GM23248 (cell line): Measurements from ENCODE around the gene NOTO. TPM values are rescaled to one million over a fixed set of nuclear protein-coding genes. Genes with fewer than 3 reads are reported as not detected.

Experiments used
- DNase-seq: peaks from one replicate; pipeline ENCODE4 v3.0.0-alpha.2; 2015
- H2AFZ ChIP-seq: fragments of 200-600 bp; sonication (generic); 2 replicates; pipeline ENCODE4 v1.6.1; 2016; ENCODE audit warnings: antibody characterized with exemption
- H3F3A ChIP-seq: fragments of 200-600 bp; sonication (generic); 2 replicates; pipeline ENCODE4 v1.6.1; 2016; ENCODE audit warnings: mild to moderate bottlenecking, antibody characterized with exemption, mixed run types; ENCODE audit not compliant: insufficient read depth
- H3K27ac ChIP-seq: fragments of 200-600 bp; sonication (generic); 2 replicates; pipeline ENCODE4 v1.5.1; 2016; ENCODE audit warnings: mild to moderate bottlenecking
- H3K27me3 ChIP-seq: fragments of 200-600 bp; sonication (generic); replicated peaks from 2 replicates; pipeline ENCODE4 v1.6.1; 2016; ENCODE audit warnings: mild to moderate bottlenecking; ENCODE audit not compliant: insufficient read depth
- H3K36me3 ChIP-seq: fragments of 200-600 bp; sonication (generic); 2 replicates; pipeline ENCODE4 v1.6.1; 2016; ENCODE audit warnings: low read depth, mild to moderate bottlenecking
- H3K4me1 ChIP-seq: fragments of 200-600 bp; sonication (generic); 2 replicates; pipeline ENCODE4 v1.6.1; 2016; ENCODE audit warnings: mild to moderate bottlenecking; ENCODE audit not compliant: insufficient read depth
- H3K4me2 ChIP-seq: fragments of 200-600 bp; sonication (generic); one replicate; pipeline ENCODE4 v1.6.1; 2016; ENCODE audit warnings: mild to moderate bottlenecking; ENCODE audit not compliant: unreplicated experiment
- H3K4me3 ChIP-seq: fragments of 200-600 bp; sonication (generic); 2 replicates; pipeline ENCODE4 v1.5.1; 2016; ENCODE audit warnings: mild to moderate bottlenecking
- H3K79me2 ChIP-seq: fragments of 200-600 bp; sonication (generic); 2 replicates; pipeline ENCODE4 v1.6.1; 2016; ENCODE audit warnings: mild to moderate bottlenecking; ENCODE audit not compliant: insufficient read depth
- H3K9ac ChIP-seq: fragments of 200-600 bp; sonication (generic); 2 replicates; pipeline ENCODE4 v1.6.1; 2016; ENCODE audit warnings: mild to moderate bottlenecking
- H3K9me2 ChIP-seq: fragments of 200-600 bp; sonication (generic); 2 replicates; pipeline ENCODE4 v1.6.1; 2016; ENCODE audit warnings: mixed run types, mild to moderate bottlenecking, moderate library complexity; ENCODE audit not compliant: insufficient read depth
- H3K9me3 ChIP-seq: fragments of 200-600 bp; sonication (generic); one replicate; pipeline ENCODE4 v1.6.1; 2017; ENCODE audit warnings: low read depth
- H4K20me1 ChIP-seq: fragments of 200-600 bp; sonication (generic); 2 replicates; pipeline ENCODE4 v1.6.0; 2016; ENCODE audit not compliant: insufficient read depth
- EZH2 ChIP-seq: fragments of 200-600 bp; sonication (generic); IDR thresholded peaks from 2 replicates; pipeline ENCODE4 v1.6.1; 2018; ENCODE audit warnings: antibody characterized with exemption, mild to moderate bottlenecking; ENCODE audit not compliant: insufficient read depth, poor library complexity, severe bottlenecking
- EZH2phosphoT487 ChIP-seq: fragments of 200-600 bp; sonication (generic); IDR thresholded peaks from 2 replicates; pipeline ENCODE4 v1.6.1; 2018; ENCODE audit warnings: antibody characterized with exemption, moderate library complexity, mild to moderate bottlenecking, low read depth; ENCODE audit not compliant: insufficient read depth
- WGBS, 2 experiments: methylation state at CpG; one replicate each; pipeline ENCODE4 v1.1.6; 2015 to 2017; ENCODE audit warnings: low lambda C conversion rate in 2 of 2, low coverage in 1 of 2; ENCODE audit errors: missing lambda C conversion rate in 2 of 2; 5-methylcytosine and 5-hydroxymethylcytosine counted together
- in situ Hi-C: fragments of 300-500 bp; cut with MboI; formaldehyde crosslinking; loops from 2 replicates; pipeline ENCODE4 v1.15.0; 2020
- polyA plus RNA-seq: library from polyadenylated mRNA; unstranded; fragments of >200 nt; fragmentation: Nextera tagmentation; extraction: Ambion mirVana; gene quantifications from 2 replicates; pipeline ENCODE4 v1.2.1, GENCODE V29; 2016
- total RNA-seq: library from RNA; depleted of rRNA; stranded (reverse); fragments of >200 nt; shearing (Covaris generic); gene quantifications from 2 replicates; pipeline ENCODE4 v1.2.3, GENCODE V29; 2014

The NOTO gene
- total and polyA plus RNA-seq, 2 experiments from 2014 or later = not detected

DNA sequence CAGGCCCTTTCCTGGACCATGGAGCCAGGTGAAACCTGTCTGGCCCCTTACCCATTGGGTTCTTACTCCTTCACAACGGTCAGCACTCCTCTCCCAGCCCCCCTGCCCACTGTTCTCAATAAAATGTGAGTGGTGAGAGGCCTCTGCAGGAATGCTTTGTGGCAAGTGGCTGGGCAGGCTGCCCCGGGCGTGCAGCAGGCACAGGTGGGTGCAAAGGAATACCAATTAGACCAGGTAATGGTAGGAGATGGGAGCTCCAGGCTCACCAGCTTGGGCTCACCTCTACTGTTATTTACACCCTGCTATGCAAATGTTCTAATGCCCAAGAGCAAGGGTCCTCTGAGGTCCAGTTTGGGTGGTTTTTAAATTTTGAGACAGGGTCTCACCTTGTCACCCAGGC, 24.7 kb downstream of the NOTO start:
- Histone ChIP-seq H3K4me1 (no peaks in the 10 kb centered on the region), H3K27ac (no peak overlapping the region), H3K4me3 (no peak overlapping the region), H3K36me3 (no peaks in the 10 kb centered on the region; the same call in 1 of the 2 replicates), H3K27me3 (no peaks in the 10 kb centered on the region), H3K9me2 (no peaks in the 10 kb centered on the region), H3K79me2 (no peaks in the 10 kb centered on the region), H3K9ac (no peak overlapping the region), H3K9me3 (no peaks in the 10 kb centered on the region), H3K4me2 (no peak overlapping the region), H4K20me1 (no peaks in the 10 kb centered on the region), H3F3A (no peaks in the 10 kb centered on the region), H2AFZ (no peak overlapping the region)
- no peak for DNase-seq
- TF ChIP-seq EZH2phosphoT487 (no peak), EZH2 (no peak)
- WGBS, 2 experiments = 61 to 70% methylated on average over 3 of the region's 3 CpGs
- in situ Hi-C loops = no loop called here

GRCh38 chr2:73228631-73229030, 26.3 kb downstream of the NOTO start:
- Histone ChIP-seq H3K9me2 (no peaks in the 10 kb centered on the region), H3K4me1 (peaks cover 4% of the 10 kb centered on the region; the same call in 1 of the 2 replicates), H3K36me3 (no peaks in the 10 kb centered on the region), H3F3A (no peaks in the 10 kb centered on the region), H3K4me3 (no peak overlapping the region), H2AFZ (no peak overlapping the region), H3K4me2 (no peak overlapping the region), H3K9me3 (no peaks in the 10 kb centered on the region), H3K27ac (no peak overlapping the region), H3K9ac (no peak overlapping the region), H4K20me1 (no peaks in the 10 kb centered on the region), H3K79me2 (peaks cover 5% of the 10 kb centered on the region), H3K27me3 (no peaks in the 10 kb centered on the region)
- in situ Hi-C loops = no loop called here
- TF ChIP-seq EZH2 = no peak
- TF ChIP-seq EZH2phosphoT487 = no peak
- DNase-seq = no peak
- 65 to 72% methylated on average over 14 of the region's 14 CpGs for WGBS, 2 experiments

- peak overlapping the region; percentile 91 for H2AFZ ChIP-seq
- H3F3A ChIP-seq = 0 out of 2 replicates have a peak, but pooled peaks cover 7% of the 10 kb centered on the region
- peak overlapping the region; percentile 95 for H3K4me2 ChIP-seq
- no peaks in the 10 kb centered on the region for H3K36me3 ChIP-seq
- DNase-seq = peak; percentile 32
- H3K79me2 ChIP-seq = peaks cover 39% of the 10 kb centered on the region
- H3K9ac ChIP-seq = peak overlapping the region; percentile 86
- peak overlapping the region; percentile 95 for H3K4me3 ChIP-seq
- in situ Hi-C loops = no loop called here
- peak overlapping the region; percentile 34 for H3K27ac ChIP-seq
- WGBS, 2 experiments = 1 to 2% methylated on average over 27 to 32 of the region's 37 CpGs
- TF ChIP-seq EZH2 = no peak
- TF ChIP-seq EZH2phosphoT487 = no peak
- H3K27me3 ChIP-seq = no peaks in the 10 kb centered on the region
- H3K9me2 ChIP-seq = no peaks in the 10 kb centered on the region
- H4K20me1 ChIP-seq = peaks cover 13% of the 10 kb centered on the region; the same call in 1 of the 2 replicates
- H3K9me3 ChIP-seq = no peaks in the 10 kb centered on the region
- H3K4me1 ChIP-seq = peaks cover 12% of the 10 kb centered on the region
Measured at GRCh38 chr2:73232403-73233153, 30.2 kb downstream of the NOTO start.

DNA sequence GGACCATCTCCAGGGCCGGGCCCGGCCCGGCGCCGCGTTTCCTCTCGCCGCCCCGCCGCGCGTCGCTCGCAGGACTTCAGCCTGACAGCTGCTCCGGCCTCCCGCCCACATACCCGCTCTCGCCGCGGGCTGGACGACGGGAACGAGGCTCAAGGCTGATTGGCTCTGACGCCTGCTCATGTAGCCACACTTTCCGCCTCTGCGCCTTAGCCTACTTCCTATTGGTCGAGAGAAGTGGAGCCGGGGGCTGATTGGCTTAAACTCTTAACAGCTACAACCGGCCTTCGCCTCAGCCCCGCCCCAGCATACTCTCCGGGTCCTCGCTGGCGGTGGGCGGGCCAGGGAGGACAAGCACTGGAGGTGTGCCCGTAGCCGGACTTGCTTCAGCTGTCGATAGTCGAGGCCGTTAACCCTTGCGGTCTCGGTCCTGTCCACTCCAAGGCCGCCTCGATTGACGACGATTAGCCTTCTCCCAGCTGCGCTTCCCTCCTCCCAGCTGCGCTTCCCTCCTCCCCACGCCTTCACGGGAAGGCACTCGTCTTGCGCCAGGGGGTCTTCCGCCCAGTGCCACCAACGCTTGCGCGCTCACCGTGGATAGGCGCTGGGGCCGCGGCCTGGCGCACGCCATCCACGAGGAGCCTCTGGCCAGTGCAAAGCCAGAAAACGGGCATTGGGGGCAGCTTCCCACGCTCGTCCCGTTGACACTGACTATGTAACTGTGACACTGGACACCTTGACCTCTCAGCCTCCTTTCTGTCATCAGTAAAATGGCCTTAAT, 31.0 kb downstream of the NOTO start, which contains the start of gene PRADC1:
TSS of gene PRADC1 (minus strand) at position 86 of the 778 bp plus-strand sequence. CDS start at position 7, 79 bp downstream.
- peak; percentile 100 for DNase-seq
- Histone ChIP-seq H3K4me2 (peak within 1 kb of the TSS; percentile 95), H4K20me1 (peaks cover 13% of the 10 kb centered on the region; the same call in 1 of the 2 replicates), H3K79me2 (peaks cover 47% of the 10 kb centered on the region), H3K4me3 (peak within 1 kb of the TSS; percentile 95), H3K9ac (peak within 1 kb of the TSS; percentile 92), H3F3A (peaks cover 11% of the 10 kb centered on the region), H3K9me3 (no peaks in the 10 kb centered on the region), H3K27me3 (no peaks in the 10 kb centered on the region), H3K9me2 (no peaks in the 10 kb centered on the region), H3K36me3 (no peaks in the 10 kb centered on the region), H3K27ac (peak within 1 kb of the TSS; percentile 81), H3K4me1 (peaks cover 12% of the 10 kb centered on the region), H2AFZ (peak within 1 kb of the TSS; percentile 91)
- in situ Hi-C loops = no loop called here
- WGBS, 2 experiments = 1 to 2% methylated on average over 51 to 64 of the region's 67 CpGs
- TF ChIP-seq EZH2phosphoT487 = no peak
- no peak for TF ChIP-seq EZH2
